ENCODE measurements around the gene KRT222.

KRT222 gene

GRCh38 chr17:40664582-40665333, at the start of gene KRT222:
Gene KRT222 (minus strand): TSS chr17:40665177. CDS start chr17:40665099, 78 bp downstream.
- no peak for DNase-seq (ENCODE audit: low spot score)

DNA sequence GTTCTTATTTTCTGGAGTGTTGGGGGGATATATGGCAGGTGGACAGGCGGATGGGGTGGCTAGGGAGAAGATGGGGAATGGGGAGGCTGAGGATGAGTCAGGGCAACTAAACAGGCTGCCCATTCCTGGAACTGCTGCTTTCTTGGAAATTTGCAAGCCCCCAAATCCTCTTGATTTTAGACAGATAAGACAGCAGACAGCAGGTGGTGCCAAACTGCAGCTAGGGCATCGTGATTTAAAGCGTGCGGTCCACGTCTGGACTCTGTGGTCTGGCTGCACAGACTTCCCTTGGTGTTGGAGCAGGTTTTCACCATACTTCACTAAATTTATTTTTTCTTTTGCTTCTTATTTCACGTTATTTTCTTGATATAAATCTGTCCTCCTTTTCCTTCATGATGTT, 49.5 kb upstream of the KRT222 start:
- no peak for DNase-seq (ENCODE audit: low spot score)

GRCh38 chr17:40707745-40708144, 42.8 kb upstream of the KRT222 start:
- peak; percentile 33 for DNase-seq (ENCODE audit: low spot score)

DNA sequence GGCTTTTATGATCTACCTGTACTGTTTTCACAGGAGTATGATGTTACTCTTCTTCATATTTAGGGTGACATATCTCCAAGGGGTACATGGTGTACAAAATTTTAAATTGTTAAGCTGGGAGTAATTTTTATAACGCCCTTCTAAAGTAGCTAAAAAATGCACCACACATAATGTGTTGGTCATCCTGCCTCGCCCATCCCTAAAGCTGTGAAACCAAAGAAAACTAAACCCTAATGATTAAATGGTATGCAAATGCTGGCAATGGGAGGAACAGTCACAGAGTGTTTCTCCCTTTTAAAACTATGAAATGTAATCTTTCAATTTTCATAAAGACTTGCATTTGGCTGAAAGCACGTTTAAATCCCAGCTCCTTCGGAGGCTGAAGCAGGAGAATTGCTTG, 40.6 kb upstream of the KRT222 start:
- no peak for DNase-seq (ENCODE audit: low spot score)

- DNase-seq (ENCODE audit: low spot score): no peak
Observed at GRCh38 chr17:40703652-40704051, 38.7 kb upstream of the KRT222 start, which contains the start of gene KRT24. Gene KRT24 (minus strand): TSS chr17:40703752. CDS start chr17:40703693, 59 bp downstream.

DNA sequence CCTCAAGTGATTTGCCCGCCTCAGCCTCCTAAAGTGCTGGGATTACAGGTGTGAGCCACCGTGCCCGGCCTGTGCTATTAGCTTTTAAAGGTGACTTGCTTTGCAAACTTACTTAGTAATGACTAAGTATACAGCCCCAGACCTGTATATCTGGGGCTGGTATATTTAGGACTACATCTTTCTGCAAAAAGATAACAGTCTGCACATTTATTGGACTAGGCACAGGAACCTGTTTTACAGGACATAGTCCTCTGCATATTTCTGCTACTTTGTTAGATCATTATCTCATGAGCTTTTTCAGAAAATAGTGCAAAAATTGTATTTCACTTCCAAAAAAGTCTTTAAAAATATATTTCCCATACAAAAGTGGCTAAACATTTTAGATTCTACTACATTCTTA, 37.3 kb upstream of the KRT222 start:
- DNase-seq (ENCODE audit: low spot score): no peak

- DNase-seq (ENCODE audit: low spot score): no peak
Observed at GRCh38 chr17:40699853-40700252, 34.9 kb upstream of the KRT222 start.

DNA sequence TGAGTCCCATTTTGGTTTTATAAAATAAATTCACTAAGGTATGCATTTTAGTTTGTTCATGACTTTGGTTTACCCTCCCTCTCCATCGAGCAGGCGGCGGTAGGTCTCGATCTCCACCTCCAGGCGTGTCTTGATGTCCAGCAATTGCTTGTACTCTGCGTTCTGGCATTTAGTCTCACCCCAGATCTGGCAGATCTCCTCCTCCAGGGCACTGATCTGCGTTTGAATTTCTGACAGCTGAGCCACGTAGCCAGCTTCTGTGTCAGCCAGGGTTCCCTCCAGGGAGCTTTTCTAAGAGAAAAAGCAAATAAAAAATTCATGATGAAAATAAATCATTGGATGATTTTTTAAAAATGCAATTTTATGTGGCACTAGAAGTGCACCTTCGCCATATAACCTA, 34.4 kb upstream of the KRT222 start:
- no peak for DNase-seq (ENCODE audit: low spot score)

DNA sequence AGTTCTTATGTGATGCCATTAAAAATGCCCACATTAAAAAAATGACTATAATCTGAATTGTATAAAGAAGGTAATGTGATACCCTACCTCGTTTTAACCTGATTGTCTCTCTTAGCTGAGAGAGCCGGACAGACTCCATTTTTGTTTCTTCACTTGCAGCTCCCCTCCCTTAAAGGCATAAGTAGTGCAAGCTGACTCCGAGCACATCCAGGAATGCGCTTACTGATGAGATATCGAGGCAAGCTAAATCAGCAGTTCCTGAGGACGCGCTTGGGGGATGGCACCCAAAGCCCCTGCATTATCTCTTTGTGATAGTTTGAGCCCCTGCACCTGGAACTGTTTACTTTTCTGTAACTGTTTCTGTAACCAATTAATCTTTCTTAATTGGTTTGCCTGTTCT, 32.3 kb upstream of the KRT222 start:
- no peak for DNase-seq (ENCODE audit: low spot score)

DNA sequence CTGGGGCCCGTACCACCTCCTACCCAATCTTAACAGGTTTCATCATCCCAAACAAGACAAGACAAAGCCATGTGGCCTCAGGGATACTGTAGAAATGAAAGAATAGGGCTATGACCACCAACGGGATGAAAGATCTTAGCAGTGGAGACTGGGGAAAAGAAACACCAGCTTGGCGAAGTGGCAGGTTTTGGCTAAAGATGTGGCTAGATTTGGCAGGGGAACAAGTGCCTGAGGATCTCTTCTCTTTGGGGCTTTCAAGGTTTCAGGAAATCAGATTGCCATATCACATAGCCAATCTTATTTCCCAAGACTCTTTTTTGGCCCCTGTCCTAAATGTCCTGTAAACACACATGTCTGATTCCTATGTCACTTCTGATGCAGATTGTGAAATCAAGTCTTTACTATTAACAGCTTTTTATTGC, 31.7 kb upstream of the KRT222 start:
- no peak for DNase-seq (ENCODE audit: low spot score)

GRCh38 chr17:40695874-40696472, 31.0 kb upstream of the KRT222 start:
- no peak for DNase-seq (ENCODE audit: low spot score)

GRCh38 chr17:40694584-40694983, 29.6 kb upstream of the KRT222 start:
- DNase-seq (ENCODE audit: low spot score): no peak

GRCh38 chr17:40687106-40687505, 22.1 kb upstream of the KRT222 start:
- no peak for DNase-seq (ENCODE audit: low spot score)

GRCh38 chr17:40686192-40686591, 21.2 kb upstream of the KRT222 start:
- DNase-seq (ENCODE audit: low spot score): no peak

DNA sequence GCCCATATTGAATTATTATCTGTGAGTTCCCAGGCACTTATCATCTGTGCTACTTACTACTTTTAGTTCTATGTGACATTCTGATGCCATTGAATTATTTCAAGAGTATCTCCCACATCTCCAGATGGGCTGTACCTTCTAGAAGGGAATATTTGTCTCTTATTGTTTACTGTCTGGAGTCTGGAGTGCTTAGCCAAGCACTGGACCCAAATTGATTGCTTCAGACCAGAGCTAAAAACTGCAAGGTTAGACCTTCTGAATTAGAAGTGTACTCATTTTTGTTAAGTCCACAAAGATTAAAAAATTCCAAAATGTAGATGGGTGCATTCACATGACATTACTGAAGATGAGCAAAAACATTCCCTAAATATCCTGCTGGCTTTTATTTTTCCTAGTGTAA, 16.0 kb upstream of the KRT222 start:
- no peak for DNase-seq (ENCODE audit: low spot score)

- no peak for DNase-seq (ENCODE audit: low spot score)
Observed at GRCh38 chr17:40679523-40679907, 14.5 kb upstream of the KRT222 start.

DNA sequence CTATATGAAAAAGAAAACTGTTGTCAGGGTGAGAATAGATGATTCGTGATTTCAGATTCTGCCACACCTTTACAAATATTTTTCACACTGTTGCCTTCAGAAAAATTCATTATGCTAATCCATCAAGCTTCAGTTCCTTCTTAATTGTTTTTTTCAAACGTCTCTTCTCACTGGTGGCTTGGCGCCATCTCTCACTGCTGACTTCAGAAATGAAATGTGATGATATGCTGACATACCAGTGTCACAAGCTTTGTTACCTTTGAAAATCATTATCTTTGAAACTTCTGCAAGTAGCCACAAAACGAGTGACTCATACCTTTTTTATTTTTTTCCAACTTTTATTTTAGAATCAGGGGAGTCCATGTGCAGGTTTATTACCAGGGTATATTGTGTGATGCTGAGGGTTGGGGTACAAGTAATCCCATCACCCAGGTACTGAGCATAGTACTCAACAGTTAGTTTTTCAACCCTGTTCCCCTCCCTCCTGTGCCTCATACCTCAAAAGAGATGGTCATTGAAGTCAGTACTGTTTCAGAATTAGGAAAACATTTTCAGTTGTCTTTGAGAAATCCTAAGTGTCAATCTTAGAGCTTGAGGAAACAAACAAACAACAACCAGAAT, 14.0 kb upstream of the KRT222 start:
- DNase-seq (ENCODE audit: low spot score): no peak

DNA sequence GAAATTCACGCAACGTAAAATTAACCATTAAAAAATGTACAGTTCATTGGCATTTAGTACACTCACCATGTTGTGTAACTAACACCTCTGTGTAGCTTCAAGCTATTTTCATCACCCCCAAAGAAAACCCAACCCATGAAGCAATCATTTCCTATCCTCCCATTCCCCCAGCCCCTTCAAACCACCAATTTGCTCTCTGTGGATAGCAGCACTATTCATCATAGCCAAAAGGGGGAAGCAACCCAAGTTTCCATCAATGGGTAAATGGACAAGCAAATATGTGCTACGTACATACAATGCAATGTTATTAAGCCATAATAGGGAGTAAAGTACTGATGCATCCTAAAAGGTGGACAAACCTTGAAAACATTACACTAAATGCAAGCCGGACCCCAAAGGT, 10.9 kb upstream of the KRT222 start:
- DNase-seq (ENCODE audit: low spot score): no peak

DNA sequence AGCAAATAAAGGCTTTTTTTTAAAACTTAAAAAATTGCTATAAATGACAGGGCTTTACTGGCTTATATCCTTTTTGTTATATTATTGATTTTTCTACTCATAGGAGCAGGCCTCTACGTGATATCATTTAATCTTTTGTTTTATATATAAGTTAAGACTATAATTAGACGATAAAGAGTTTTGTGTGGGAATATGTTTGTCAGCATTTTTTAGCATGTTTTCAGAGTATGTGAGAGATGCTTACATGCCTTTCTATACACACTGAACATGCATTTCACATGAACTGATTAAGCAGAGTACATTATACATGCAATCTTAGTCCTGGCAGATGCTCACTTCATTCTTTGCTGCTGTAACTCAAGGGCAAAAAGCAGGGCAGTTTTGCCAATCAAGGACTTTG, 7.7 kb upstream of the KRT222 start:
- DNase-seq (ENCODE audit: low spot score): no peak

DNA sequence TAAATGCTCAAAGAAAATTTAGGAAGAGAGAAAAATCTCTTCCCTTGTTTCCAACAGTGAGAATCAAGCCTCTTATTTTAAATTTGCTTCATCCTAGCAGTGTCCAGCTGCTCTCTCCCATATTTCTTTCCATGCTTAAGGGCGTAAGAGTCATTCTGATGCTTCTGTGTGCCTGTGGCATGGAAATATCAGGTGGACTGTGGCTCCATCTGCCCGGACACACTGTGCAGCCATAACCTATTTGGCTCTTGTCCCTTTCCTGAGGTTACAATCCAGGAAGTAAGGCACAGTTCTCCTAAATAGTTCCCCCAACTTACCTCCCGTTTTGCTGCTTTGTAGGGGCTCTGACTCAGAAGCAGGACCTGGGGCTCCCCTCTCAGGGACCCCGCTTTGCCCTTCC, 6.3 kb upstream of the KRT222 start:
- DNase-seq (ENCODE audit: low spot score): no peak

DNA sequence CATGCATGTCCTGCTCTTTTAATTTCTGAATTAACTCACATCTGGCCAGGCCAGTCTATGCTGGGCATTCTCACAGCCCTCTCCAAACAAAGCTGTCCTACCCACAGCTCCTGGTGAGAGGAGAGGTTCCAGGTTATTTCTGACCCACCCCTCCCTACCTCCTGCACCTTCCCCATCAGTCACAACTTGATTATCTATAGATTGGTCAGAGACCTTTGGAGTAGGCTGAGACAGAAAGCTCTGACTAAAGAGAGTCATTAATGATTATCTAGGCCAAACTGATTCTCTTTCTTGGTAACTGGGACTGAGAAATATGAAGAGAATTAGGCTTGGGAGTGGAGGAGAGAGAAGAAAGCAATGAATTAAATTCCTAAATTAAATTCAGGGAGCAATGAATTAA, 1.4 kb upstream of the KRT222 start:
- DNase-seq (ENCODE audit: low spot score): no peak

DNA sequence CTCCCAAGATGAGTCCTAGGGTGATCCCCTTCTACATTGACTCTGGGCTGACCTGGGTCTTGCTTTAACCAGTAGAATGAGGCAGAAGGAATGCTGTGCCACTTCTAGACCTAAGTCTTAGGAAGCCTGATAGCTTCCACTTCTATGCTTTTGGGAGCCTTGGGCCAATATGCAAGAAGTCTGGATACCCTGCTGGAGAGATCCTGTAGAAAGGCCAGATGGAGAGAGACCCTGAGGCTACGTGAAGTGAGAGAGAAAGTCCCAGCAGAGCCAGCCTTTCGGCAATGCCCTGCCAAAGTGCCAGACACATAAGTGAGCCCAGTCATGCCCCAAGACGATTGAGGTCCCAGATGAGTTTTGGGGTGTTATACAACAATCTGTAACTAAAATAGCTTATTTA, 1.7 kb downstream of the KRT222 start:
- DNase-seq (ENCODE audit: low spot score): no peak

- no peak for DNase-seq (ENCODE audit: low spot score)
Observed at GRCh38 chr17:40659911-40660310, 5.1 kb downstream of the KRT222 start.

All from AG20443 (cell line).